NCI-H2171 treated with DMSO at 0.1 percent for 48 hours (cell line): ENCODE results near the gene HSD17B13.
"Not testable (repeated sequence)": the region's sequence is repeated elsewhere in the genome, so short reads cannot be mapped to it uniquely, and the experiment has no call there.

Experiments
- DNase-seq: peaks from one replicate; lab custom pipeline; 2025; lab: John Stamatoyannopoulos, UW

Gene HSD17B13

GRCh38 chr4:87322754-87323153 is at the start of gene HSD17B13:
Gene HSD17B13 (minus strand): TSS chr4:87322882. CDS start chr4:87322841, 41 bp downstream.
- no peak for DNase-seq

- DNase-seq = no peak
Measured at GRCh38 chr4:87370068-87370467, 47.4 kb upstream of the HSD17B13 start.

GRCh38 chr4:87366521-87367162 is 44.0 kb upstream of the HSD17B13 start:
- no peak for DNase-seq

GRCh38 chr4:87365348-87365747 is 42.7 kb upstream of the HSD17B13 start:
- no peak for DNase-seq

- DNase-seq = no peak
Measured at GRCh38 chr4:87363552-87363951, 40.9 kb upstream of the HSD17B13 start.

GRCh38 chr4:87360338-87360935 is 37.8 kb upstream of the HSD17B13 start:
- no peak for DNase-seq

GRCh38 chr4:87359258-87359657 is 36.6 kb upstream of the HSD17B13 start:
- DNase-seq = no peak

- DNase-seq = no peak
Measured at GRCh38 chr4:87356832-87357526, 34.3 kb upstream of the HSD17B13 start.

- DNase-seq = no peak
Measured at GRCh38 chr4:87354168-87355102, 31.8 kb upstream of the HSD17B13 start.

- no peak for DNase-seq
Measured at GRCh38 chr4:87353592-87353991, 30.9 kb upstream of the HSD17B13 start.

- no peak for DNase-seq
Measured at GRCh38 chr4:87345139-87345538, 22.5 kb upstream of the HSD17B13 start.

- no peak for DNase-seq
Measured at GRCh38 chr4:87342872-87343271, 20.2 kb upstream of the HSD17B13 start.

GRCh38 chr4:87341954-87342635 is 19.4 kb upstream of the HSD17B13 start:
- DNase-seq = not testable (repeated sequence)

- no peak for DNase-seq
Measured at GRCh38 chr4:87339440-87339839, 16.8 kb upstream of the HSD17B13 start.

GRCh38 chr4:87337361-87337760 is 14.7 kb upstream of the HSD17B13 start:
- DNase-seq = no peak

GRCh38 chr4:87333267-87333666 is 10.6 kb upstream of the HSD17B13 start:
- no peak for DNase-seq

GRCh38 chr4:87330761-87331160 is 8.1 kb upstream of the HSD17B13 start:
- DNase-seq = no peak

- DNase-seq = no peak
Measured at GRCh38 chr4:87327136-87327535, 4.5 kb upstream of the HSD17B13 start.

- no peak for DNase-seq
Measured at GRCh38 chr4:87326460-87326859, 3.8 kb upstream of the HSD17B13 start.

- no peak for DNase-seq
Measured at GRCh38 chr4:87321888-87322287, 794 bp downstream of the HSD17B13 start.

- no peak for DNase-seq
Measured at GRCh38 chr4:87317527-87317926, 5.2 kb downstream of the HSD17B13 start.

GRCh38 chr4:87316961-87317360 is 5.7 kb downstream of the HSD17B13 start:
- no peak for DNase-seq
